Measurements from ENCODE around the gene CLP1. TPM values are rescaled to one million over a fixed set of nuclear protein-coding genes. Genes with fewer than 3 reads are reported as not detected.

CLP1 gene
- total RNA-seq, 1 experiment from 2014 or later = 35.5 TPM

GRCh38 chr11:57662893-57663292 is 5.3 kb downstream of the CLP1 start:
- H3K4me1 Mint-ChIP-seq = peaks cover 7 to 10% of the 10 kb centered on the region in 2 experiments; a peak in 3 of 4 replicates
- H3K23ac ChIP-seq (ENCODE audit: insufficient read length, low read depth, low read length) = no peak overlapping the region
- WGBS (ENCODE audit: extremely low coverage, insufficient read length, low lambda C conversion rate) = no CpG with 5 or more reads among the region's 4 CpGs

More at GRCh38 chr11:57662893-57663292, 5.3 kb downstream of the CLP1 start:
- Histone ChIP-seq H3K18ac (ENCODE audit: insufficient read length, low read depth, low read length) (no peak overlapping the region), H2BK5ac (ENCODE audit: insufficient read length, low read length) (no peak overlapping the region), H3K9me3 (ENCODE audit: control insufficient read depth, low read depth, low read length) (no peaks in the 10 kb centered on the region), H3K79me1 (ENCODE audit: insufficient read depth, low read depth, low read length, poor library complexity, severe bottlenecking) (no peaks in the 10 kb centered on the region), H3K27ac (ENCODE audit: insufficient read length, low read depth, low read length) (no peak overlapping the region), H4K20me1 (ENCODE audit: control insufficient read depth, insufficient read depth, insufficient read length) (no peaks in the 10 kb centered on the region), H3K79me2 (ENCODE audit: insufficient read depth, low read length) (peaks cover 4% of the 10 kb centered on the region; the same call in 1 of the 2 replicates), H3K23me2 (ENCODE audit: insufficient read length, low read depth, low read length, poor library complexity, severe bottlenecking) (peaks cover 10% of the 10 kb centered on the region), H2BK12ac (ENCODE audit: insufficient read length, low read depth, low read length) (no peak overlapping the region), H3T11ph (ENCODE audit: low read length) (no peak overlapping the region), H3K4me1 (ENCODE audit: insufficient read depth, low read length) (no peaks in the 10 kb centered on the region), H4K8ac (replicated peaks; ENCODE audit: insufficient read length, low read depth, low read length) (no peak overlapping the region), H4K5ac (ENCODE audit: insufficient read length, low read depth, low read length) (no peak overlapping the region), H3K56ac (ENCODE audit: insufficient read length, low read depth, low read length) (no peak overlapping the region), H2AFZ (ENCODE audit: low read length) (no peak overlapping the region), H2BK20ac (ENCODE audit: low read depth, low read length, poor library complexity, severe bottlenecking) (no peak overlapping the region), H2BK120ac (ENCODE audit: low read depth, low read length, poor library complexity, severe bottlenecking) (no peak overlapping the region), H3K14ac (ENCODE audit: insufficient read depth, low read length) (no peak overlapping the region), H4K91ac (ENCODE audit: insufficient read length, low read depth, low read length) (no peak overlapping the region), H3K27me3 (ENCODE audit: insufficient read depth, low read length) (no peaks in the 10 kb centered on the region), H2BK15ac (ENCODE audit: low read depth, low read length) (no peak overlapping the region), H3K4ac (ENCODE audit: low read depth, low read length) (no peak overlapping the region), H3K4me2 (ENCODE audit: insufficient read depth, insufficient read length, low read length) (no peak overlapping the region), H3K9ac (ENCODE audit: extremely low read depth, insufficient read length, low read length) (no peak overlapping the region), H2AK5ac (ENCODE audit: insufficient read length, low read length) (no peak overlapping the region)
- H3K36me3 Mint-ChIP-seq (ENCODE audit: insufficient read depth in 1 of 3, low read depth in 3 of 3) = peaks cover 18 to 36% (median 32%) of the 10 kb centered on the region in 3 experiments
- no peaks in the 10 kb centered on the region; a peak in 1 of 5 replicates for H3K9me3 Mint-ChIP-seq
- H3K4me3 Mint-ChIP-seq = no peak overlapping the region
- H3K27me3 Mint-ChIP-seq (ENCODE audit: low read depth) = no peaks in the 10 kb centered on the region
- no peak for DNase-seq
- peak; percentile 48; the same call in 2 of the 3 replicates for TF ChIP-seq CTCF (conservative IDR thresholded peaks at IDR 0.05)
- H3K27ac Mint-ChIP-seq = no peak overlapping the region
